Measurements from ENCODE around the gene TLR9.

The TLR9 gene

GRCh38 chr3:52171514-52172261 lies 53.8 kb downstream of the TLR9 start:
- no peak for DNase-seq

All from CD4-positive, alpha-beta T cell treated with Interleukin-10 for 1 hour (primary cell).